ENCODE data around the gene MELTF. TPM values are rescaled to one million over a fixed set of nuclear protein-coding genes. Genes with fewer than 3 reads are reported as not detected.

MELTF gene
- total RNA-seq, 4 donors from 2014 or later = 3.2 to 5.9 (median 3.9) TPM

- peaks cover 4 to 18% (median 10%) of the 10 kb centered on the region in 3 donors for H3K4me1 ChIP-seq
- no peak overlapping the region for H3K27ac ChIP-seq
- no peaks in the 10 kb centered on the region for H3K27me3 ChIP-seq
- H3K9me3 ChIP-seq = no peaks in the 10 kb centered on the region
- TF ChIP-seq POLR2A (IDR thresholded peaks at IDR 0.05) = no peak
- TF ChIP-seq CTCF (IDR thresholded peaks at IDR 0.05) = no peak
- peaks cover 0 to 19% (median 0%) of the 10 kb centered on the region in 3 donors for H3K36me3 ChIP-seq
- H3K4me3 ChIP-seq = no peak overlapping the region
- intact Hi-C loops (cut with DNase I) = loop anchor here (10.0 kb wide), 1 partner anchor 132 kb away; no protein-coding TSS in a partner anchor
- 78 to 82% methylated on average over 16 to 42 of the region's 47 CpGs for whole genome bisulfite sequencing, 2 donors
- DNase-seq = no peak
Observed at GRCh38 chr3:196966526-196967401, 62.9 kb downstream of the MELTF start.

GRCh38 chr3:196965804-196966173, 63.8 kb downstream of the MELTF start:
- WGBS, 2 donors = 97 to 98% methylated on average over 10 of the region's 10 CpGs
- no peak for TF ChIP-seq POLR2A (IDR thresholded peaks at IDR 0.05)
- no peak for TF ChIP-seq CTCF (IDR thresholded peaks at IDR 0.05)
- H3K9me3 ChIP-seq = no peaks in the 10 kb centered on the region
- H3K36me3 ChIP-seq = peaks cover 0 to 19% (median 0%) of the 10 kb centered on the region in 3 donors
- intact Hi-C loops (cut with DNase I) = loop anchor here (10.0 kb wide), 1 partner anchor 131 kb away; no protein-coding TSS in a partner anchor
- H3K27ac ChIP-seq = no peak overlapping the region
- H3K4me3 ChIP-seq = no peak overlapping the region
- DNase-seq = no peak
- no peaks in the 10 kb centered on the region for H3K27me3 ChIP-seq
- H3K4me1 ChIP-seq = peaks cover 4 to 18% (median 10%) of the 10 kb centered on the region in 3 donors

- DNase-seq = no peak
- no peaks in the 10 kb centered on the region for H3K27me3 ChIP-seq
- H3K36me3 ChIP-seq = peaks cover 0 to 19% (median 0%) of the 10 kb centered on the region in 3 donors
- no peaks in the 10 kb centered on the region for H3K9me3 ChIP-seq
- H3K4me1 ChIP-seq = peaks cover 4 to 18% (median 10%) of the 10 kb centered on the region in 3 donors
- TF ChIP-seq CTCF (IDR thresholded peaks at IDR 0.05) (no peak), POLR2A (IDR thresholded peaks at IDR 0.05) (no peak)
- H3K4me3 ChIP-seq = no peak overlapping the region
- WGBS, 2 donors = 86 to 92% methylated on average over 11 of the region's 11 CpGs
- intact Hi-C loops (cut with DNase I) = loop anchor here (10.0 kb wide), 1 partner anchor 130 kb away; no protein-coding TSS in a partner anchor
- no peak overlapping the region for H3K27ac ChIP-seq
Observed at GRCh38 chr3:196965112-196965803, 64.4 kb downstream of the MELTF start.

GRCh38 chr3:196963631-196963953, 66.0 kb downstream of the MELTF start:
- intact Hi-C loops (cut with DNase I) = loop anchor here (10.0 kb wide), 1 partner anchor 129 kb away; no protein-coding TSS in a partner anchor
- peaks cover 4 to 13% (median 10%) of the 10 kb centered on the region in 3 donors for H3K4me1 ChIP-seq
- no peak overlapping the region for H3K4me3 ChIP-seq
- no peaks in the 10 kb centered on the region for H3K27me3 ChIP-seq
- DNase-seq = no peak
- no peak overlapping the region for H3K27ac ChIP-seq
- H3K36me3 ChIP-seq = peaks cover 0 to 19% (median 0%) of the 10 kb centered on the region in 3 donors
- no peaks in the 10 kb centered on the region for H3K9me3 ChIP-seq
- 88 to 97% methylated on average over 2 of the region's 2 CpGs for WGBS, 2 donors
- TF ChIP-seq CTCF (IDR thresholded peaks at IDR 0.05) (no peak), POLR2A (IDR thresholded peaks at IDR 0.05) (no peak)
